GM12878 (cell line): ENCODE data around the gene PKP4. TPM values are rescaled to one million over a fixed set of nuclear protein-coding genes. Genes with fewer than 3 reads are reported as not detected.

Experiments
- CBX5 ChIP-seq: sonication (generic); IDR thresholded peaks from 2 replicates; pipeline ENCODE4 v1.6.1; 2016; ENCODE audit warnings: low read depth, moderate library complexity, mild to moderate bottlenecking, inconsistent platforms
- FOXK2 ChIP-seq: fragments of 450-650 bp; IDR thresholded peaks from 2 replicates; pipeline ENCODE4 v1.6.1; 2017; ENCODE audit warnings: mild to moderate bottlenecking, moderate library complexity
- GABPA ChIP-seq: IDR thresholded peaks from 2 replicates; pipeline ENCODE4 v1.6.1; 2014; ENCODE audit warnings: antibody characterized with exemption, low read depth, mild to moderate bottlenecking, inconsistent platforms
- IKZF1 ChIP-seq: fragments of 450-650 bp; conservative IDR thresholded peaks from 2 replicates; pipeline ENCODE4 v1.6.1; 2017; ENCODE audit warnings: antibody characterized with exemption, mild to moderate bottlenecking
- MXI1 ChIP-seq: fragments of 150-350 bp; IDR thresholded peaks from 2 replicates; pipeline ENCODE4 v1.6.1; 2011; ENCODE audit warnings: low read depth, mild to moderate bottlenecking, inconsistent platforms, low read length, improper control_type of control experiment
- NR2C1 ChIP-seq: fragments of 450-650 bp; IDR thresholded peaks from 2 replicates; pipeline ENCODE4 v1.6.1; 2017; ENCODE audit warnings: antibody characterized with exemption, mild to moderate bottlenecking, moderate library complexity
- RAD51 ChIP-seq: fragments of 450-650 bp; IDR thresholded peaks from 2 replicates; pipeline ENCODE4 v1.6.1; 2016; ENCODE audit warnings: moderate library complexity, mild to moderate bottlenecking, inconsistent platforms
- SMARCA5 ChIP-seq: fragments of 450-650 bp; IDR thresholded peaks from 2 replicates; pipeline ENCODE4 v1.6.1; 2017; ENCODE audit warnings: mild to moderate bottlenecking
- SPI1 ChIP-seq: IDR thresholded peaks from 2 replicates; pipeline ENCODE4 v1.6.1; 2011; ENCODE audit warnings: low read depth, mild to moderate bottlenecking, low read length, moderate library complexity, borderline replicate concordance; ENCODE audit not compliant: insufficient read depth
- TCF12 ChIP-seq: IDR thresholded peaks from 2 replicates; pipeline ENCODE4 v1.6.1; 2011; ENCODE audit warnings: low read depth, mild to moderate bottlenecking, low read length
- YY1 ChIP-seq: IDR thresholded peaks from 2 replicates; pipeline ENCODE4 v1.6.1; 2011; ENCODE audit warnings: low read depth, mild to moderate bottlenecking, low read length
- polyA plus RNA-seq, 11 experiments: library from polyadenylated mRNA; depleted of rRNA in 4 of 11; unstranded in 6 of 11; stranded (reverse) in 5 of 11; fragments of >200 nt; fragmentation: Nextera tagmentation in 4 of 11; fragmentation: Illumina TruSeq in 1 of 11; extraction: Ambion mirVana in 4 of 11; extraction: Trizol in 1 of 11; gene quantifications; 1 replicate in 1 of 11; 2 replicates in 10 of 11; pipeline versions ENCODE4 v1.2.1 to v1.2.3, GENCODE V29; 2011 to 2016; ENCODE audit warnings: inconsistent platforms in 2 of 11, missing spikeins in 2 of 11, low read depth in 1 of 11
- total RNA-seq, 4 experiments: library from RNA; depleted of rRNA in 3 of 4; stranded (reverse); fragments of >200 nt in 3 of 4; fragmentation: Illumina TruSeq in 1 of 4; extraction: Trizol in 1 of 4; gene quantifications; 2 replicates each; pipeline versions ENCODE4 v1.2.1 to v1.2.3, GENCODE V29; 2013 to 2021
- TF ChIP-seq, protein P1 (sequence below): IDR thresholded peaks from 2 replicates; pipeline ENCODE4 v1.6.1; 2011; ENCODE audit warnings: mild to moderate bottlenecking, low read depth, low read length, moderate library complexity; ENCODE audit not compliant: insufficient replicate concordance
- TF ChIP-seq, protein P2 (sequence below): IDR thresholded peaks from 2 replicates; pipeline ENCODE4 v1.6.1; 2012; ENCODE audit warnings: low read depth, low read length, improper control_type of control experiment

PKP4 gene
- total and polyA plus RNA-seq, 10 of the 15 experiments (the other 5 are each of a cell fraction or from before 2014, with no cell fraction given) = 4.8 to 35.8 (median 17.7) TPM

DNA sequence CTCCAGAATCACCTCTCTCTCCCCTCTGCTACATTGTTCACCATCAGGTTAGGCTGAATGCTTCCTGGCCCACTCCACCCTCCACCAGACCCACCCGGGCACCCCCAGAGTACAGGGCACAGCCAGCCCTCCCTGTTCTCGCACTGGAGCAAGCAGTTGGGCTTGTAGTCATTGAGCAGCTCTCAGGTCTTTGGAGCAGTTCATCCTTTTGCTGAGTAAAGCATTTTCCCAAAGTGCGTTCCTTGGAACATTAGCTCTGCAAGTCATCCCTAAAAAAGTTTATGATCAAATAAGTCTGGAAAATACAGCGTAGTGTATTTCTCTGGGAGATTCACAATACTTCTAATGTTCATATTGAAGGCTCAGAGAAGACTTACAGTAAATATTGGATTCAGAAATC is 234.9 kb downstream of the PKP4 start (continued):
- TF ChIP-seq, protein P1, sequence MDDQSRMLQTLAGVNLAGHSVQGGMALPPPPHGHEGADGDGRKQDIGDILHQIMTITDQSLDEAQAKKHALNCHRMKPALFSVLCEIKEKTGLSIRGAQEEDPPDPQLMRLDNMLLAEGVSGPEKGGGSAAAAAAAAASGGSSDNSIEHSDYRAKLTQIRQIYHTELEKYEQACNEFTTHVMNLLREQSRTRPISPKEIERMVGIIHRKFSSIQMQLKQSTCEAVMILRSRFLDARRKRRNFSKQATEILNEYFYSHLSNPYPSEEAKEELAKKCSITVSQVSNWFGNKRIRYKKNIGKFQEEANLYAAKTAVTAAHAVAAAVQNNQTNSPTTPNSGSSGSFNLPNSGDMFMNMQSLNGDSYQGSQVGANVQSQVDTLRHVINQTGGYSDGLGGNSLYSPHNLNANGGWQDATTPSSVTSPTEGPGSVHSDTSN = no peak
- no peak for TF ChIP-seq FOXK2
- TF ChIP-seq YY1 = no peak
- TF ChIP-seq RAD51 = no peak
- TF ChIP-seq, protein P2, sequence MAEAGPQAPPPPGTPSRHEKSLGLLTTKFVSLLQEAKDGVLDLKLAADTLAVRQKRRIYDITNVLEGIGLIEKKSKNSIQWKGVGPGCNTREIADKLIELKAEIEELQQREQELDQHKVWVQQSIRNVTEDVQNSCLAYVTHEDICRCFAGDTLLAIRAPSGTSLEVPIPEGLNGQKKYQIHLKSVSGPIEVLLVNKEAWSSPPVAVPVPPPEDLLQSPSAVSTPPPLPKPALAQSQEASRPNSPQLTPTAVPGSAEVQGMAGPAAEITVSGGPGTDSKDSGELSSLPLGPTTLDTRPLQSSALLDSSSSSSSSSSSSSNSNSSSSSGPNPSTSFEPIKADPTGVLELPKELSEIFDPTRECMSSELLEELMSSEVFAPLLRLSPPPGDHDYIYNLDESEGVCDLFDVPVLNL = no peak
- TF ChIP-seq GABPA = no peak
- TF ChIP-seq TCF12 = no peak
- no peak for TF ChIP-seq IKZF1
- TF ChIP-seq MXI1 = no peak
- TF ChIP-seq SPI1 = no peak
- no peak for TF ChIP-seq NR2C1
- TF ChIP-seq CBX5 = no peak
- TF ChIP-seq SMARCA5 = no peak
